Measurements from ENCODE around the gene JOSD2.
A peak's percentile ranks its signal among the peaks of the same experiment; 100 is the strongest.

The JOSD2 gene

DNA sequence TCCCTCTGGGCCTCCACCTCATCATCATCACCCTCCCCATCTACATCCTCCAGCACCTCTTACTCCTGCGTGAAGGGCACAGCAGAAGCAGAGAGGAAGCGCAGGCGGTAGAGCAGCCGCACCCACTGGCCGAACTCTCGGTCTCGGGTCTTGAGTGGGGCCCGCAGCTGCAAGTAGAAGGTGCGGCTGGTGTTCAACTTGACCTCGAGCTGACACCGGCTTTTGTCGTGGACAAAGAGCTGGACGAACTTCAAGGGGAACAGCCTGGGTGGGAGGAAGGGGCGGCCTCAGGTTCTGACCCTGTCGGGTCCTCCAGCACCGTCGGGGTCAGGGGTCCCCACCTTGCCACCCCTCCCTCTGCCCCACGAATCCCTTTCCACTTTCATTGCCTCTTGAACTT, 43.4 kb downstream of the JOSD2 start:
- in situ Hi-C loops (cut with HindIII; ENCODE audit: low sequenced_read_pairs): no loop called here
- no peak overlapping the region for H3K4me3 ChIP-seq (ENCODE audit: low read depth, low read length)
- no peak for TF ChIP-seq CTCF (IDR thresholded peaks at IDR 0.05; ENCODE audit: low read depth, low read length, missing control alignments)
- no peak for DNase-seq (ENCODE audit: low read depth)

DNA sequence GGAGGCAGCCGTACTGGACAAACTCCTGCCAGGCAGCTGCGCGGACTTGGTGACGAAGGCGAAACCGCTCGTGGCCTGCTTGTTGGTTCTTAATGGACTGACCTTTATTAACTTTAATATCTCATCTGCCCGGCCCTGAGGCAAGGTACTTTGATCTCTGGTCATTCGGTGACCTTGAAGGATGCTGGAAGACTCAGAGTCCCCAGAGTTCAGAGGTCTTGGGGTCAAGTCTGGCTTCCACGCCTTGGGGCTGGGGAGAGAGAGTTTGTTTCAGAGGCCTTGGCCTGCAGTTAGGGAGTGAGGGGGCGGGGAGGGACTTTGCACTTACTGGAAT, 44.3 kb downstream of the JOSD2 start:
- in situ Hi-C loops (cut with HindIII; ENCODE audit: low sequenced_read_pairs): no loop called here
- TF ChIP-seq CTCF (IDR thresholded peaks at IDR 0.05; ENCODE audit: low read depth, low read length, missing control alignments): no peak
- no peak overlapping the region for H3K4me3 ChIP-seq (ENCODE audit: low read depth, low read length)
- no peak for DNase-seq (ENCODE audit: low read depth)

DNA sequence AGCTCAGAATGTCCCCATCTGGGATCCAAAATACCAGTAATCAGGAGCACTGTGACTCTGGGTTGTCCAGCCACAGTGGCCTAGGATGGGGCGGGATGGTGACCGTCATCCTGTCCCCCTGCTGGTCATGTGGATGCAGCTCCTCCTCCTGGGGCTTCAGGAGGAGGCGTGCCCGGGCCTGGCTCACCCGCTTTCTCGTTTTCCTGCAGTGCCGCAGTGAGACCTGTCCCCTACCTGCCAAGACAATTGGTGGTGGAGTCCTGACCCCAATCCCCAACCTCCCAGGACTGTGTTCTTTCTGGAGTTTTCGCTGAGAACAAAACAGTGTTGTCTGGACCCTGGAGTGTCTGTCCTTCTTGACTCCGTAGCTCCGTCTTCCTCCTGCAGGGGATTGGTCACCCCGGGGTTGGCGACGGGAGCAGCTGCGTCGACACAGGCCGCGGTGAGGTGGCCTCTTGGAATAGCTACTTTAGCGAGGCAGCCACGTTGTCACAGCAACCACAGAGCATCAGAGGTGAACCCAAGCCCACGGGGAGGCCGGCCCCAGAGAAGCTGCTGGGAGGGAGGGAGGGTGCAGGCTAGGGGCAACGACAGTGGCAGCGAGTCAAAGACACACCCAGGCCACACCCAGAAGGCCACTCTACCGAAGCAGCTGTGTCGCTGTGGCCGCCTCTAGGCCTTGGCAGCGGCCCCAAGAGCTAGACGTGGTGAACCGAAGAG, 44.8 kb downstream of the JOSD2 start:
- DNase-seq (ENCODE audit: low read depth): no peak
- H3K4me3 ChIP-seq (ENCODE audit: low read depth, low read length): no peak overlapping the region
- in situ Hi-C loops (cut with HindIII; ENCODE audit: low sequenced_read_pairs): no loop called here
- peak; percentile 22 for TF ChIP-seq CTCF (IDR thresholded peaks at IDR 0.05; ENCODE audit: low read depth, low read length, missing control alignments)

DNA sequence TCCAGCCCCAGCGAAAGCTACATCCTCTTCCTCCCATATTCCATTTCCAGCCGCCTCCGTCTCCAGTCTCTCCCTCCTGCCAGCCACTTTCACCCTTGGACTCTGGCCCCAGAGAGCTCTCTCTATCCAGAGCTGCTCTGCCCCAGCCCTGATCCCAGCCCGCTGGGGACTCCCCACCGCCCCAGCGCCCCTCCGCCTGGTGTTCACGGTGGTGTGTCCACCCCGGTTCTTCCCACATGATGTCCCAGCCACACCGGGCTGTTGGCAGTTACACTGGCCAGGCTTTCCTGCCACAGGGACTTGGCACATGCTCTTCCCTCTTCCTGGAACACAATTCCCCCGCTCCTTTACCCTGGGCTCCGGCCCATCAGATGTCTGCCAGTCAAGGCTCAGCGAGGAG, 46.0 kb downstream of the JOSD2 start:
- no peak for DNase-seq (ENCODE audit: low read depth)
- no peak for TF ChIP-seq CTCF (IDR thresholded peaks at IDR 0.05; ENCODE audit: low read depth, low read length, missing control alignments)
- in situ Hi-C loops (cut with HindIII; ENCODE audit: low sequenced_read_pairs): no loop called here
- no peak overlapping the region for H3K4me3 ChIP-seq (ENCODE audit: low read depth, low read length)

GRCh38 chr19:50464348-50464747, 46.6 kb downstream of the JOSD2 start:
- no peak for TF ChIP-seq CTCF (IDR thresholded peaks at IDR 0.05; ENCODE audit: low read depth, low read length, missing control alignments)
- DNase-seq (ENCODE audit: low read depth): no peak
- in situ Hi-C loops (cut with HindIII; ENCODE audit: low sequenced_read_pairs): no loop called here
- H3K4me3 ChIP-seq (ENCODE audit: low read depth, low read length): no peak overlapping the region

- no peak for TF ChIP-seq CTCF (IDR thresholded peaks at IDR 0.05; ENCODE audit: low read depth, low read length, missing control alignments)
- no peak overlapping the region for H3K4me3 ChIP-seq (ENCODE audit: low read depth, low read length)
- DNase-seq (ENCODE audit: low read depth): no peak
- in situ Hi-C loops (cut with HindIII; ENCODE audit: low sequenced_read_pairs): no loop called here
Observed at GRCh38 chr19:50462970-50463369, 48.0 kb downstream of the JOSD2 start.

Measured in astrocyte of the cerebellum (primary cell).